Liver (tissue), 9 donors: Measurements from ENCODE around the gene MSH4. TPM values are rescaled to one million over a fixed set of nuclear protein-coding genes. Genes with fewer than 3 reads are reported as not detected.
A peak's percentile ranks its signal among the peaks of the same experiment; 100 is the strongest.

Experiments used
- DNase-seq: peaks from one replicate; pipeline ENCODE4 v3.0.0-alpha.2; 2017; ENCODE audit warnings: low spot score
- H3K27ac ChIP-seq, 2 donors: one replicate each; pipeline ENCODE4 v1.7.0; 2013; ENCODE audit warnings: inconsistent platforms in 2 of 2, low read length in 2 of 2, control low read depth in 1 of 2, low read depth in 1 of 2, mild to moderate bottlenecking in 1 of 2
- H3K27me3 ChIP-seq, 4 donors: one replicate each; pipeline versions ENCODE4 v1.6.1 to v1.7.0; 2013; ENCODE audit warnings: low read length in 3 of 4, inconsistent platforms in 1 of 4, mild to moderate bottlenecking in 1 of 4, moderate library complexity in 1 of 4; ENCODE audit not compliant: control insufficient read depth in 4 of 4, insufficient read depth in 4 of 4
- H3K36me3 ChIP-seq, 4 donors: one replicate each; pipeline versions ENCODE4 v1.6.1 to v1.7.0; 2013; ENCODE audit warnings: low read length in 3 of 4, mild to moderate bottlenecking in 3 of 4, low read depth in 1 of 4, moderate library complexity in 1 of 4; ENCODE audit not compliant: control insufficient read depth in 4 of 4, insufficient read depth in 3 of 4
- H3K4me1 ChIP-seq, 4 donors: one replicate each; pipeline versions ENCODE4 v1.6.1 to v1.7.0; 2013; ENCODE audit warnings: low read length in 3 of 4, mild to moderate bottlenecking in 3 of 4, moderate library complexity in 1 of 4; ENCODE audit not compliant: control insufficient read depth in 4 of 4, insufficient read depth in 4 of 4
- H3K4me3 ChIP-seq, 3 donors: one replicate each; pipeline versions ENCODE4 v1.6.1 to v1.7.0; 2013; ENCODE audit warnings: low read length in 3 of 3, control low read depth in 1 of 3, low read depth in 1 of 3, mild to moderate bottlenecking in 1 of 3
- H3K9ac ChIP-seq, 2 donors: one replicate each; pipeline ENCODE4 v1.7.0; 2013; ENCODE audit warnings: low read length in 2 of 2, mild to moderate bottlenecking in 2 of 2, moderate library complexity in 2 of 2, control low read depth in 1 of 2, low read depth in 1 of 2
- H3K9me3 ChIP-seq, 4 donors: one replicate each; pipeline versions ENCODE4 v1.6.1 to v1.7.0; 2013; ENCODE audit warnings: low read length in 3 of 4; ENCODE audit not compliant: control insufficient read depth in 4 of 4
- ATF3 ChIP-seq: IDR thresholded peaks from 2 replicates; pipeline ENCODE4 v1.6.1; 2016; ENCODE audit warnings: antibody characterized with exemption
- CTCF ChIP-seq: fragments of 150-350 bp; IDR thresholded peaks from 2 replicates; pipeline ENCODE4 v1.5.1; 2017; ENCODE audit warnings: improper control_type of control experiment, low read depth, low read length; ENCODE audit not compliant: missing input control
- EGR1 ChIP-seq, 2 donors: IDR thresholded peaks; 2 replicates each; pipeline ENCODE4 v1.6.1; 2016 to 2018; ENCODE audit warnings: antibody characterized with exemption in 2 of 2, low read depth in 2 of 2
- FOXA1 ChIP-seq: IDR thresholded peaks from 2 replicates; pipeline ENCODE4 v1.6.1; 2016; ENCODE audit warnings: antibody characterized with exemption
- FOXA2 ChIP-seq: IDR thresholded peaks from 2 replicates; pipeline ENCODE4 v1.6.1; 2016; ENCODE audit warnings: antibody characterized with exemption
- GABPA ChIP-seq, 2 donors: IDR thresholded peaks in 1 of 2; conservative IDR thresholded peaks in 1 of 2; 2 replicates each; pipeline ENCODE4 v1.6.1; 2016; ENCODE audit warnings: antibody characterized with exemption in 2 of 2, mild to moderate bottlenecking in 1 of 2, moderate library complexity in 1 of 2
- HNF4A ChIP-seq, 2 donors: conservative IDR thresholded peaks; 2 replicates each; pipeline ENCODE4 v1.6.1; 2016; ENCODE audit warnings: antibody characterized with exemption in 2 of 2, mild to moderate bottlenecking in 2 of 2
- HNF4G ChIP-seq: IDR thresholded peaks from 2 replicates; pipeline ENCODE4 v1.6.1; 2016; ENCODE audit warnings: antibody characterized with exemption
- JUND ChIP-seq, 2 donors: IDR thresholded peaks; 2 replicates each; pipeline ENCODE4 v1.6.1; 2016; ENCODE audit warnings: antibody characterized with exemption in 2 of 2
- MAX ChIP-seq: IDR thresholded peaks from 2 replicates; pipeline ENCODE4 v1.6.1; 2016; ENCODE audit warnings: antibody characterized with exemption
- NR2F2 ChIP-seq: IDR thresholded peaks from 2 replicates; pipeline ENCODE4 v1.6.1; 2016; ENCODE audit warnings: antibody characterized with exemption
- RAD21 ChIP-seq, 2 donors: IDR thresholded peaks; 2 replicates each; pipeline ENCODE4 v1.6.1; 2016; ENCODE audit warnings: antibody characterized with exemption in 2 of 2, mild to moderate bottlenecking in 2 of 2
- REST ChIP-seq: IDR thresholded peaks from 2 replicates; pipeline ENCODE4 v1.6.1; 2016; ENCODE audit warnings: antibody characterized with exemption, mild to moderate bottlenecking
- RXRA ChIP-seq, 2 donors: IDR thresholded peaks; 2 replicates each; pipeline ENCODE4 v1.6.1; 2017 to 2018; ENCODE audit warnings: antibody characterized with exemption in 2 of 2, mild to moderate bottlenecking in 1 of 2
- SP1 ChIP-seq: IDR thresholded peaks from 2 replicates; pipeline ENCODE4 v1.6.1; 2018; ENCODE audit warnings: antibody characterized with exemption, mild to moderate bottlenecking
- TAF1 ChIP-seq: conservative IDR thresholded peaks from 2 replicates; pipeline ENCODE4 v1.6.1; 2016; ENCODE audit warnings: antibody characterized with exemption, mild to moderate bottlenecking
- YY1 ChIP-seq: IDR thresholded peaks from 2 replicates; pipeline ENCODE4 v1.6.1; 2016; ENCODE audit warnings: antibody characterized with exemption, mild to moderate bottlenecking
- ZBTB33 ChIP-seq: IDR thresholded peaks from 2 replicates; pipeline ENCODE4 v1.6.1; 2016; ENCODE audit warnings: antibody characterized with exemption
- WGBS: extraction: QIAGEN DNeasy Blood & Tissue Kit; methylation state at CpG from one replicate; pipeline ENCODE4 v1.1.7; 2013; 5-methylcytosine and 5-hydroxymethylcytosine counted together
- polyA plus RNA-seq, 2 donors: library from polyadenylated mRNA; stranded (reverse) in 1 of 2; unstranded in 1 of 2; fragments of 200-250 nt in 1 of 2; fragments of >200 nt in 1 of 2; fragmentation: Nextera tagmentation in 1 of 2; extraction: Ambion mirVana in 1 of 2; gene quantifications; one replicate each; pipeline versions ENCODE4 v1.2.1 to v1.2.3, GENCODE V29; 2013 to 2015
- total RNA-seq, 2 donors: library from RNA; depleted of rRNA; stranded (reverse); fragments of >200 nt; gene quantifications; one replicate each; pipeline ENCODE4 v1.2.3, GENCODE V29; 2014
- donor health status: healthy.
- donor health status: healthy.
- donor health status: healthy.
- donor health status: healthy.
- donor health status: healthy.

The MSH4 gene
- total and polyA plus RNA-seq, 4 donors = 0.08 to 0.14 TPM; not detected in 2

- 23% methylated on average over 4 of the region's 4 CpGs for WGBS
- no peaks in the 10 kb centered on the region for H3K9me3 ChIP-seq
- no peak for TF ChIP-seq HNF4A (conservative IDR thresholded peaks at IDR 0.05)
- TF ChIP-seq YY1 = peak; percentile 11
- H3K27ac ChIP-seq = no peak overlapping the region
- DNase-seq = no peak
- H3K4me3 ChIP-seq = peak overlapping the region; percentile 59 to 91 (median 89)
- peaks cover 8 to 45% (median 35%) of the 10 kb centered on the region in 4 donors for H3K4me1 ChIP-seq
- no peak overlapping the region for H3K9ac ChIP-seq
- H3K36me3 ChIP-seq = peaks cover 2 to 15% (median 9%) of the 10 kb centered on the region in 4 donors
- H3K27me3 ChIP-seq = no peaks in the 10 kb centered on the region
Observed at GRCh38 chr1:75787524-75787923, 9.2 kb upstream of the MSH4 start.

GRCh38 chr1:75789988-75790387, 6.7 kb upstream of the MSH4 start:
- Histone ChIP-seq H3K27ac (no peak overlapping the region), H3K9ac (no peak overlapping the region), H3K4me1 (peaks cover 8 to 45% (median 35%) of the 10 kb centered on the region in 4 donors), H3K9me3 (no peaks in the 10 kb centered on the region), H3K36me3 (peaks cover 6 to 38% (median 28%) of the 10 kb centered on the region in 4 donors), H3K27me3 (no peaks in the 10 kb centered on the region), H3K4me3 (no peak overlapping the region)
- TF ChIP-seq YY1 (no peak), ZBTB33 (no peak), SP1 (no peak), JUND (IDR thresholded peaks at IDR 0.05) (no peak), TAF1 (no peak), HNF4G (no peak), GABPA (IDR thresholded peaks at IDR 0.05 in 1 of 2, conservative IDR thresholded peaks at IDR 0.05 in 1 of 2) (no peak), RXRA (IDR thresholded peaks at IDR 0.05) (no peak), HNF4A (conservative IDR thresholded peaks at IDR 0.05) (no peak), RAD21 (IDR thresholded peaks at IDR 0.05) (no peak), FOXA1 (no peak)
- DNase-seq = no peak

- H3K36me3 ChIP-seq = peaks cover 9 to 49% (median 36%) of the 10 kb centered on the region in 4 donors
- peaks cover 8 to 42% (median 34%) of the 10 kb centered on the region in 4 donors for H3K4me1 ChIP-seq
- peak overlapping the region; percentile 43 to 65 for H3K27ac ChIP-seq
- H3K9ac ChIP-seq = no peak overlapping the region
- H3K27me3 ChIP-seq = no peaks in the 10 kb centered on the region
- WGBS = 32% methylated on average over 1 of the region's 1 CpG
- H3K4me3 ChIP-seq = peak overlapping the region in 1 of 3 donors; percentile 4
- no peaks in the 10 kb centered on the region for H3K9me3 ChIP-seq
- no peak for DNase-seq
- TF ChIP-seq ATF3 (peak; percentile 94), EGR1 (IDR thresholded peaks at IDR 0.05; ENCODE audit: low read depth in 2 of 2) (no peak), SP1 (no peak), HNF4A (conservative IDR thresholded peaks at IDR 0.05) (peak in 1 of 2 donors; percentile 31), FOXA1 (no peak), GABPA (IDR thresholded peaks at IDR 0.05 in 1 of 2, conservative IDR thresholded peaks at IDR 0.05 in 1 of 2) (no peak), ZBTB33 (no peak), REST (no peak), RAD21 (IDR thresholded peaks at IDR 0.05) (no peak), HNF4G (no peak), MAX (no peak), TAF1 (no peak), RXRA (IDR thresholded peaks at IDR 0.05) (peak in 1 of 2 donors; percentile 27), YY1 (no peak), NR2F2 (no peak), CTCF (no peak), FOXA2 (no peak)
Observed at GRCh38 chr1:75791022-75791421, 5.7 kb upstream of the MSH4 start.
